ENCODE results near the gene DNMT3A.
A peak's percentile ranks its signal among the peaks of the same experiment; 100 is the strongest.

The DNMT3A gene

GRCh38 chr2:25310709-25310964, 31.1 kb downstream of the DNMT3A start:
- TF ChIP-seq CTCF (IDR thresholded peaks at IDR 0.05; ENCODE audit: low read depth, low read length) = no peak
- DNase-seq (ENCODE audit: low read depth in 2 of 2) = no peak
- no peak overlapping the region for H3K4me3 ChIP-seq (replicated peaks in 1 of 2; ENCODE audit: low read depth in 2 of 2, low read length in 2 of 2)

GRCh38 chr2:25309402-25309801, 32.3 kb downstream of the DNMT3A start:
- no peak overlapping the region for H3K4me3 ChIP-seq (replicated peaks in 1 of 2; ENCODE audit: low read depth in 2 of 2, low read length in 2 of 2)
- DNase-seq (ENCODE audit: low read depth in 2 of 2) = peak; percentile 68
- peak; percentile 52 for TF ChIP-seq CTCF (IDR thresholded peaks at IDR 0.05; ENCODE audit: low read depth, low read length)

GRCh38 chr2:25308599-25308998, 33.1 kb downstream of the DNMT3A start:
- no peak overlapping the region for H3K4me3 ChIP-seq (replicated peaks in 1 of 2; ENCODE audit: low read depth in 2 of 2, low read length in 2 of 2)
- no peak for TF ChIP-seq CTCF (IDR thresholded peaks at IDR 0.05; ENCODE audit: low read depth, low read length)
- no peak for DNase-seq (ENCODE audit: low read depth in 2 of 2)

GRCh38 chr2:25307949-25308557, 33.7 kb downstream of the DNMT3A start:
- DNase-seq (ENCODE audit: low read depth in 2 of 2) = no peak

GRCh38 chr2:25306777-25307368, 34.9 kb downstream of the DNMT3A start:
- DNase-seq (ENCODE audit: low read depth in 2 of 2) = peak in 1 of 2 donors; percentile 41
- no peak for TF ChIP-seq CTCF (IDR thresholded peaks at IDR 0.05; ENCODE audit: low read depth, low read length)
- no peak overlapping the region for H3K4me3 ChIP-seq (replicated peaks in 1 of 2; ENCODE audit: low read depth in 2 of 2, low read length in 2 of 2)

More at GRCh38 chr2:25307949-25308557, 33.7 kb downstream of the DNMT3A start:
- no peak overlapping the region for H3K4me3 ChIP-seq (replicated peaks in 1 of 2; ENCODE audit: low read depth in 2 of 2, low read length in 2 of 2)
- no peak for TF ChIP-seq CTCF (IDR thresholded peaks at IDR 0.05; ENCODE audit: low read depth, low read length)

- no peak overlapping the region for H3K4me3 ChIP-seq (replicated peaks in 1 of 2; ENCODE audit: low read depth in 2 of 2, low read length in 2 of 2)
- DNase-seq (ENCODE audit: low read depth in 2 of 2) = peak in 1 of 2 donors; percentile 44
- TF ChIP-seq CTCF (IDR thresholded peaks at IDR 0.05; ENCODE audit: low read depth, low read length) = no peak
Measured at GRCh38 chr2:25305775-25306174, 36.0 kb downstream of the DNMT3A start.
